Measurements from ENCODE around the gene TMOD3.

- TF ChIP-seq, protein P1, sequence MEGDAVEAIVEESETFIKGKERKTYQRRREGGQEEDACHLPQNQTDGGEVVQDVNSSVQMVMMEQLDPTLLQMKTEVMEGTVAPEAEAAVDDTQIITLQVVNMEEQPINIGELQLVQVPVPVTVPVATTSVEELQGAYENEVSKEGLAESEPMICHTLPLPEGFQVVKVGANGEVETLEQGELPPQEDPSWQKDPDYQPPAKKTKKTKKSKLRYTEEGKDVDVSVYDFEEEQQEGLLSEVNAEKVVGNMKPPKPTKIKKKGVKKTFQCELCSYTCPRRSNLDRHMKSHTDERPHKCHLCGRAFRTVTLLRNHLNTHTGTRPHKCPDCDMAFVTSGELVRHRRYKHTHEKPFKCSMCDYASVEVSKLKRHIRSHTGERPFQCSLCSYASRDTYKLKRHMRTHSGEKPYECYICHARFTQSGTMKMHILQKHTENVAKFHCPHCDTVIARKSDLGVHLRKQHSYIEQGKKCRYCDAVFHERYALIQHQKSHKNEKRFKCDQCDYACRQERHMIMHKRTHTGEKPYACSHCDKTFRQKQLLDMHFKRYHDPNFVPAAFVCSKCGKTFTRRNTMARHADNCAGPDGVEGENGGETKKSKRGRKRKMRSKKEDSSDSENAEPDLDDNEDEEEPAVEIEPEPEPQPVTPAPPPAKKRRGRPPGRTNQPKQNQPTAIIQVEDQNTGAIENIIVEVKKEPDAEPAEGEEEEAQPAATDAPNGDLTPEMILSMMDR (conservative IDR thresholded peaks at IDR 0.05 in 1 of 2, IDR thresholded peaks at IDR 0.05 in 1 of 2; ENCODE audit: extremely low read depth in 1 of 2, insufficient read depth in 1 of 2, low read depth in 1 of 2, low read length in 2 of 2), result no peak
- no peak for TF ChIP-seq EZH2 (IDR thresholded peaks at IDR 0.05; ENCODE audit: borderline replicate concordance, low read length)
Measured at GRCh38 chr15:51912528-51912927, 83.1 kb downstream of the TMOD3 start.

Data from mammary epithelial cell (primary cell).